ENCODE results near the gene PRF1.
"Not testable (repeated sequence)": the region's sequence is repeated elsewhere in the genome, so short reads cannot be mapped to it uniquely, and the experiment has no call there.

The PRF1 gene

GRCh38 chr10:70634011-70634410 lies 31.5 kb upstream of the PRF1 start:
- no peak overlapping the region for H3K4me3 ChIP-seq (ENCODE audit: low read length in 2 of 2)
- H3K4me1 ChIP-seq (ENCODE audit: control insufficient read depth, insufficient read depth, low read length) = no peaks in the 10 kb centered on the region
- no peak overlapping the region for H3K27ac ChIP-seq (ENCODE audit: low read length)

GRCh38 chr10:70631735-70632134 lies 29.2 kb upstream of the PRF1 start:
- H3K9me3 ChIP-seq (ENCODE audit: control insufficient read depth in 2 of 2, low read length in 2 of 2); H3K27me3 ChIP-seq (ENCODE audit: control insufficient read depth in 1 of 2, insufficient read depth in 2 of 2, low read length in 2 of 2); H3K9ac ChIP-seq (ENCODE audit: low read length in 2 of 2); H3K4me3 ChIP-seq (ENCODE audit: low read length in 2 of 2); H3K36me3 ChIP-seq (ENCODE audit: control insufficient read depth in 2 of 2, insufficient read depth in 2 of 2, low read length in 2 of 2); H3K4me1 ChIP-seq (ENCODE audit: control insufficient read depth, insufficient read depth, low read length); H3K27ac ChIP-seq (ENCODE audit: low read length): not testable (repeated sequence)

More at GRCh38 chr10:70634011-70634410, 31.5 kb upstream of the PRF1 start:
- no peaks in the 10 kb centered on the region for H3K9me3 ChIP-seq (ENCODE audit: control insufficient read depth in 2 of 2, low read length in 2 of 2)
- H3K36me3 ChIP-seq (ENCODE audit: control insufficient read depth in 2 of 2, insufficient read depth in 2 of 2, low read length in 2 of 2) = no peaks in the 10 kb centered on the region
- H3K9ac ChIP-seq (ENCODE audit: low read length in 2 of 2) = no peak overlapping the region
- H3K27me3 ChIP-seq (ENCODE audit: control insufficient read depth in 1 of 2, insufficient read depth in 2 of 2, low read length in 2 of 2) = no peaks in the 10 kb centered on the region

- H3K27ac ChIP-seq (ENCODE audit: low read length) = no peak overlapping the region
- no peak overlapping the region for H3K4me3 ChIP-seq (ENCODE audit: low read length in 2 of 2)
- no peak overlapping the region for H3K9ac ChIP-seq (ENCODE audit: low read length in 2 of 2)
- H3K27me3 ChIP-seq (ENCODE audit: control insufficient read depth in 1 of 2, insufficient read depth in 2 of 2, low read length in 2 of 2) = no peaks in the 10 kb centered on the region
- peaks cover 3 to 4% of the 10 kb centered on the region in 2 donors for H3K9me3 ChIP-seq (ENCODE audit: control insufficient read depth in 2 of 2, low read length in 2 of 2)
- no peaks in the 10 kb centered on the region for H3K4me1 ChIP-seq (ENCODE audit: control insufficient read depth, insufficient read depth, low read length)
- no peaks in the 10 kb centered on the region for H3K36me3 ChIP-seq (ENCODE audit: control insufficient read depth in 2 of 2, insufficient read depth in 2 of 2, low read length in 2 of 2)
These were observed 26.8 kb upstream of the PRF1 start for GRCh38 chr10:70629338-70629737.

- Histone ChIP-seq H3K9me3 (ENCODE audit: control insufficient read depth in 2 of 2, low read length in 2 of 2) (peaks cover 3 to 4% of the 10 kb centered on the region in 2 donors), H3K27me3 (ENCODE audit: control insufficient read depth in 1 of 2, insufficient read depth in 2 of 2, low read length in 2 of 2) (no peaks in the 10 kb centered on the region), H3K9ac (ENCODE audit: low read length in 2 of 2) (no peak overlapping the region), H3K27ac (ENCODE audit: low read length) (no peak overlapping the region), H3K4me1 (ENCODE audit: control insufficient read depth, insufficient read depth, low read length) (no peaks in the 10 kb centered on the region), H3K4me3 (ENCODE audit: low read length in 2 of 2) (no peak overlapping the region), H3K36me3 (ENCODE audit: control insufficient read depth in 2 of 2, insufficient read depth in 2 of 2, low read length in 2 of 2) (no peaks in the 10 kb centered on the region)
These were observed 23.5 kb upstream of the PRF1 start for GRCh38 chr10:70626056-70626455.

GRCh38 chr10:70622981-70623844 lies 20.7 kb upstream of the PRF1 start:
- Histone ChIP-seq H3K4me3 (ENCODE audit: low read length in 2 of 2) (no peak overlapping the region), H3K36me3 (ENCODE audit: control insufficient read depth in 2 of 2, insufficient read depth in 2 of 2, low read length in 2 of 2) (no peaks in the 10 kb centered on the region), H3K27me3 (ENCODE audit: control insufficient read depth in 1 of 2, insufficient read depth in 2 of 2, low read length in 2 of 2) (no peaks in the 10 kb centered on the region), H3K27ac (ENCODE audit: low read length) (no peak overlapping the region), H3K9me3 (ENCODE audit: control insufficient read depth in 2 of 2, low read length in 2 of 2) (peaks cover 1 to 8% of the 10 kb centered on the region in 2 donors), H3K9ac (ENCODE audit: low read length in 2 of 2) (no peak overlapping the region), H3K4me1 (ENCODE audit: control insufficient read depth, insufficient read depth, low read length) (no peaks in the 10 kb centered on the region)

- H3K27ac ChIP-seq (ENCODE audit: low read length) = no peak overlapping the region
- no peak overlapping the region for H3K9ac ChIP-seq (ENCODE audit: low read length in 2 of 2)
- peaks cover 0 to 7% of the 10 kb centered on the region in 2 donors for H3K9me3 ChIP-seq (ENCODE audit: control insufficient read depth in 2 of 2, low read length in 2 of 2)
- no peak overlapping the region for H3K4me3 ChIP-seq (ENCODE audit: low read length in 2 of 2)
- H3K36me3 ChIP-seq (ENCODE audit: control insufficient read depth in 2 of 2, insufficient read depth in 2 of 2, low read length in 2 of 2) = no peaks in the 10 kb centered on the region
- no peaks in the 10 kb centered on the region for H3K27me3 ChIP-seq (ENCODE audit: control insufficient read depth in 1 of 2, insufficient read depth in 2 of 2, low read length in 2 of 2)
- no peaks in the 10 kb centered on the region for H3K4me1 ChIP-seq (ENCODE audit: control insufficient read depth, insufficient read depth, low read length)
These were observed 20.0 kb upstream of the PRF1 start for GRCh38 chr10:70622541-70622940.

- Histone ChIP-seq H3K27ac (ENCODE audit: low read length) (no peak overlapping the region), H3K9ac (ENCODE audit: low read length in 2 of 2) (no peak overlapping the region), H3K36me3 (ENCODE audit: control insufficient read depth in 2 of 2, insufficient read depth in 2 of 2, low read length in 2 of 2) (no peaks in the 10 kb centered on the region), H3K9me3 (ENCODE audit: control insufficient read depth in 2 of 2, low read length in 2 of 2) (peaks cover 0 to 7% of the 10 kb centered on the region in 2 donors), H3K4me3 (ENCODE audit: low read length in 2 of 2) (no peak overlapping the region), H3K27me3 (ENCODE audit: control insufficient read depth in 1 of 2, insufficient read depth in 2 of 2, low read length in 2 of 2) (no peaks in the 10 kb centered on the region), H3K4me1 (ENCODE audit: control insufficient read depth, insufficient read depth, low read length) (no peaks in the 10 kb centered on the region)
These were observed 19.1 kb upstream of the PRF1 start for GRCh38 chr10:70621503-70622078.

GRCh38 chr10:70620020-70620289 lies 17.4 kb upstream of the PRF1 start:
- Histone ChIP-seq H3K4me3 (ENCODE audit: low read length in 2 of 2) (no peak overlapping the region), H3K9ac (ENCODE audit: low read length in 2 of 2) (no peak overlapping the region), H3K36me3 (ENCODE audit: control insufficient read depth in 2 of 2, insufficient read depth in 2 of 2, low read length in 2 of 2) (no peaks in the 10 kb centered on the region), H3K27me3 (ENCODE audit: control insufficient read depth in 1 of 2, insufficient read depth in 2 of 2, low read length in 2 of 2) (no peaks in the 10 kb centered on the region), H3K9me3 (ENCODE audit: control insufficient read depth in 2 of 2, low read length in 2 of 2) (peaks cover 0 to 7% of the 10 kb centered on the region in 2 donors), H3K4me1 (ENCODE audit: control insufficient read depth, insufficient read depth, low read length) (no peaks in the 10 kb centered on the region), H3K27ac (ENCODE audit: low read length) (no peak overlapping the region)

- Histone ChIP-seq H3K27ac (ENCODE audit: low read length) (no peak overlapping the region), H3K4me3 (ENCODE audit: low read length in 2 of 2) (no peak overlapping the region), H3K27me3 (ENCODE audit: control insufficient read depth in 1 of 2, insufficient read depth in 2 of 2, low read length in 2 of 2) (no peaks in the 10 kb centered on the region), H3K4me1 (ENCODE audit: control insufficient read depth, insufficient read depth, low read length) (no peaks in the 10 kb centered on the region), H3K9ac (ENCODE audit: low read length in 2 of 2) (no peak overlapping the region), H3K36me3 (ENCODE audit: control insufficient read depth in 2 of 2, insufficient read depth in 2 of 2, low read length in 2 of 2) (no peaks in the 10 kb centered on the region), H3K9me3 (ENCODE audit: control insufficient read depth in 2 of 2, low read length in 2 of 2) (peaks cover 0 to 7% of the 10 kb centered on the region in 2 donors)
These were observed 16.9 kb upstream of the PRF1 start for GRCh38 chr10:70619271-70620019.

GRCh38 chr10:70618663-70619062 lies 16.1 kb upstream of the PRF1 start:
- Histone ChIP-seq H3K4me3 (ENCODE audit: low read length in 2 of 2) (no peak overlapping the region), H3K9me3 (ENCODE audit: control insufficient read depth in 2 of 2, low read length in 2 of 2) (peaks cover 0 to 7% of the 10 kb centered on the region in 2 donors), H3K9ac (ENCODE audit: low read length in 2 of 2) (no peak overlapping the region), H3K36me3 (ENCODE audit: control insufficient read depth in 2 of 2, insufficient read depth in 2 of 2, low read length in 2 of 2) (no peaks in the 10 kb centered on the region), H3K4me1 (ENCODE audit: control insufficient read depth, insufficient read depth, low read length) (no peaks in the 10 kb centered on the region), H3K27me3 (ENCODE audit: control insufficient read depth in 1 of 2, insufficient read depth in 2 of 2, low read length in 2 of 2) (no peaks in the 10 kb centered on the region), H3K27ac (ENCODE audit: low read length) (no peak overlapping the region)

All from stomach smooth muscle (tissue), 2 donors.